AG04450 (cell line): ENCODE data around the gene EEF2. TPM values are rescaled to one million over a fixed set of nuclear protein-coding genes. Genes with fewer than 3 reads are reported as not detected.

Experiments used
- CTCF ChIA-PET: fragments of 300-600, 350-600 bp; formaldehyde crosslinking; extraction: SDS; loops from one replicate; lab custom pipeline; 2022; ENCODE audit warnings: antibody characterized with exemption, inconsistent platforms; lab: Charles Lee
- POLR2A ChIA-PET: fragments of 350-600 bp; formaldehyde crosslinking; extraction: SDS; loops from one replicate; lab custom pipeline; 2021; ENCODE audit warnings: antibody characterized with exemption, inconsistent platforms; lab: Yijun Ruan, JAX
- DNase-seq: peaks from one replicate; pipeline ENCODE4 v3.0.0-alpha.2; 2011; ENCODE audit warnings: low read depth, low spot score
- H3K27ac ChIP-seq: one replicate; pipeline ENCODE4 v1.5.1; 2012; ENCODE audit warnings: low read depth, low read length, control low read depth
- H3K27me3 ChIP-seq: one replicate; pipeline ENCODE4 v1.6.0; 2012; ENCODE audit warnings: low read length; ENCODE audit not compliant: control insufficient read depth, insufficient read depth
- H3K4me3 ChIP-seq: 2 replicates; pipeline ENCODE4 v1.5.1; 2011; ENCODE audit warnings: mild to moderate bottlenecking, low read depth, low read length, control low read depth
- H3K9me3 ChIP-seq: 2 replicates; pipeline ENCODE4 v1.5.1; 2012; ENCODE audit warnings: low read length; ENCODE audit not compliant: control insufficient read depth, insufficient read depth
- CTCF ChIP-seq: IDR thresholded peaks from 2 replicates; pipeline ENCODE4 v1.5.1; 2011; ENCODE audit warnings: low read depth, low read length, control low read depth, inconsistent platforms
- polyA plus RNA-seq: library from polyadenylated mRNA; depleted of rRNA; stranded (reverse); fragments of >200 nt; gene quantifications from 2 replicates; pipeline ENCODE4 v1.2.3, GENCODE V29; 2011

The EEF2 gene
- polyA plus RNA-seq, 1 experiment, result 1,648 TPM

- H3K4me3 ChIP-seq, result no peak overlapping the region
- no peaks in the 10 kb centered on the region for H3K27me3 ChIP-seq
- POLR2A ChIA-PET, result no interaction called here
- CTCF ChIA-PET, result interaction anchor here (1.2 kb wide), 1 partner anchor 39 kb away, joined by 4 read pairs; no protein-coding TSS in a partner anchor
- H3K9me3 ChIP-seq, result peaks cover 4% of the 10 kb centered on the region; the same call in 1 of the 2 replicates
- no peak for DNase-seq
- TF ChIP-seq CTCF, result no peak
- H3K27ac ChIP-seq, result no peak overlapping the region
These were observed 41.9 kb upstream of the EEF2 start for GRCh38 chr19:4027146-4027545.

- POLR2A ChIA-PET, result interaction anchor here (1.0 kb wide), 1 partner anchor 18 kb away, joined by 3 read pairs; the partner anchor contains the start of gene PIAS4
- Histone ChIP-seq H3K9me3 (peaks cover 6% of the 10 kb centered on the region), H3K27me3 (no peaks in the 10 kb centered on the region), H3K27ac (no peak overlapping the region), H3K4me3 (no peak overlapping the region)
- no peak for DNase-seq
- CTCF ChIA-PET, result no interaction called here
- TF ChIP-seq CTCF, result no peak
These were observed 40.1 kb upstream of the EEF2 start for GRCh38 chr19:4025317-4025716.

DNA sequence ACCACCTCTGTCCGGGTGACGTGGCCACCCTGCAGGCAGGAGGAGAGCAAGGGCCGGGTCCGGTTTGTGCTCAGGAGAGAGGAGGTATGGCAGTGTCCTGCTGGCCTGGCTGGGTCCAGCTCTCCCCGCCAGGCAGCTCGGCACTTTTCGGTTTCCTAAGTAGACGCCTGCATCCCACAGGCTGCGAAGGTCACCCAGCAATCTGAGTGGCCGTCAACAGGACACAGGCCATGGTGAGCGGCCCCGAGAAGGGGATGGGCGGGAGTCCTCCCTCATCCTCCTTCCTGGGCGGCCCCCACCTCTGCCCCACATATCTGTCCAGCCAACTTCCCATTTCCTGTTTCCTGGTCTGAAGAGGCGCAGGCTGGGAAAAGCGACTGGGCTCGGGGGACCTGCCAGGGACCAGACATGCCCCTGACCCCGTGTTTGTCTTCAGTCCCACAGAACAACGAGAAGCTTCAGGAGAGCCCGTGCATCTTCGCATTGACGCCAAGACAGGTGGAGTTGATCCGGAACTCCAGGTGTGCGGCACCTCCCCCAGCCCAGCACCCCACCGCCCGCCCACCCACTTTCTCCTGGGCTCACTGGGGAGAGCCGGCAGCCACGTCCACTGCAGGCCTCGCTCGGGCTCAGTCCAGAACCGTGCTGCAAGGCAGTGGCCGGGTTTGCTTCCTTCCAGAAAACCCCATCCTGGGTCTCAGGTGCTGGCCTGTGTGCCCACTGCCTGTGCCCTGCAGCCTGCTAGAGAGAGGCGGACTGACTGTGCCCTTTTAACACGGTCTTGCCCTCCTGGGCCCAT, 38.5 kb upstream of the EEF2 start:
- CTCF ChIA-PET, result no interaction called here

DNA sequence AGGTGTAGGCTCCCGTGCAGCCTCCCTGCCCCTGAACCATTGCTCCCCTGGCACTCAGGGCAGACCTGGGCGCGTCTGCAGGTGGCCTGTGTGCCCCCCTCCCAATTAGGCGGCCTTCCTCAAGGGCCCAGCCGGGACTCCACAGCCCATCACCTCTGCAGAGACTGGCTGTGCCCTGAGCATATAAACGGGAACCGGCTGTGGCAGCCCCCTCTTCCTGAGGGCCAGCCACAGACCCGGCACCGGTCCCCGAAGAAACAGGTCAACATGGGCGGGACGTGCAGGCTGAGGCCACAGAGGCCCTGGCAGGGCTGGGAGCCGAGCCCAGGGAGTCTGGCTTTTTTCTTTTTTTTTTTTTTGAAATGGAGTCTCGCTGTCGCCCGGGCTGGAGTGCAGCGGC, 34.3 kb upstream of the EEF2 start:
- no peak for DNase-seq
- H3K4me3 ChIP-seq, result no peak overlapping the region
- H3K27me3 ChIP-seq, result no peaks in the 10 kb centered on the region
- ChIA-PET CTCF (no interaction called here), POLR2A (no interaction called here)
- H3K27ac ChIP-seq, result no peak overlapping the region
- TF ChIP-seq CTCF, result no peak
- H3K9me3 ChIP-seq, result peaks cover 6% of the 10 kb centered on the region

More for the DNA sequence above, 38.5 kb upstream of the EEF2 start:
- TF ChIP-seq CTCF, result no peak
- Histone ChIP-seq H3K27me3 (no peaks in the 10 kb centered on the region), H3K9me3 (peaks cover 6% of the 10 kb centered on the region), H3K4me3 (no peak overlapping the region), H3K27ac (no peak overlapping the region)
- DNase-seq, result no peak
- POLR2A ChIA-PET, result no interaction called here

GRCh38 chr19:4018775-4019504, 33.7 kb upstream of the EEF2 start:
- no peak for DNase-seq
- no peaks in the 10 kb centered on the region for H3K27me3 ChIP-seq
- TF ChIP-seq CTCF, result no peak
- POLR2A ChIA-PET, result no interaction called here
- H3K27ac ChIP-seq, result no peak overlapping the region
- CTCF ChIA-PET, result no interaction called here
- H3K4me3 ChIP-seq, result no peak overlapping the region
- H3K9me3 ChIP-seq, result peaks cover 6% of the 10 kb centered on the region
